DND-41 (cell line): ENCODE results near the gene JAZF1.

Experiments used
- EZH2 ChIP-seq: IDR thresholded peaks from 3 replicates; pipeline ENCODE4 v1.6.1; 2012; ENCODE audit warnings: borderline replicate concordance, low read depth, mild to moderate bottlenecking, moderate library complexity, low read length, inconsistent platforms; ENCODE audit not compliant: severe bottlenecking
- TF ChIP-seq, protein P1 (sequence below): IDR thresholded peaks from 2 replicates; pipeline ENCODE4 v1.5.1; 2012; ENCODE audit warnings: borderline replicate concordance, low read length, moderate library complexity, mild to moderate bottlenecking; ENCODE audit not compliant: poor library complexity, severe bottlenecking; ENCODE audit errors: extremely low read depth

DNA sequence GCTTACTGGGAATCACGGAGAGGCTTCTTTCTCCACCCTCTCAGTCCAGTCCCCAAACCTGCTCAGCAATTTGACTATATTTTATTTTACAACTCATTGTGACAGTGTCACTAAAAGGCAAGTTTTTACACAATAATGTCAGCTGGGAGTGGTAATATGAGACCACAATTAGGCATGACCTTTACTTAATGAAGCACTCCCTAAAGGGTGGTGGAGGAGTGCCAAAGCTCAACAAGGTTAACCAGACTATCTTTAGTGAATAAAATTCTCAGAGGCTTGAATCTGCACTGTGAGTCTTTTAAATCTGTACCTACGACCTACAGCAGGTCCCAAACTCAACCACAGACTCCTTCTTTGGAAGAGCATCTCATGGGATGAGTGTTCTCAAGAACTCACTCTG lies 225.0 kb downstream of the JAZF1 start:
- TF ChIP-seq, protein P1, sequence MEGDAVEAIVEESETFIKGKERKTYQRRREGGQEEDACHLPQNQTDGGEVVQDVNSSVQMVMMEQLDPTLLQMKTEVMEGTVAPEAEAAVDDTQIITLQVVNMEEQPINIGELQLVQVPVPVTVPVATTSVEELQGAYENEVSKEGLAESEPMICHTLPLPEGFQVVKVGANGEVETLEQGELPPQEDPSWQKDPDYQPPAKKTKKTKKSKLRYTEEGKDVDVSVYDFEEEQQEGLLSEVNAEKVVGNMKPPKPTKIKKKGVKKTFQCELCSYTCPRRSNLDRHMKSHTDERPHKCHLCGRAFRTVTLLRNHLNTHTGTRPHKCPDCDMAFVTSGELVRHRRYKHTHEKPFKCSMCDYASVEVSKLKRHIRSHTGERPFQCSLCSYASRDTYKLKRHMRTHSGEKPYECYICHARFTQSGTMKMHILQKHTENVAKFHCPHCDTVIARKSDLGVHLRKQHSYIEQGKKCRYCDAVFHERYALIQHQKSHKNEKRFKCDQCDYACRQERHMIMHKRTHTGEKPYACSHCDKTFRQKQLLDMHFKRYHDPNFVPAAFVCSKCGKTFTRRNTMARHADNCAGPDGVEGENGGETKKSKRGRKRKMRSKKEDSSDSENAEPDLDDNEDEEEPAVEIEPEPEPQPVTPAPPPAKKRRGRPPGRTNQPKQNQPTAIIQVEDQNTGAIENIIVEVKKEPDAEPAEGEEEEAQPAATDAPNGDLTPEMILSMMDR = no peak
- TF ChIP-seq EZH2 = no peak
